AG10803 (cell line): Measurements from ENCODE around the gene HAND2.

ENCODE experiments used
- DNase-seq: peaks from one replicate; pipeline ENCODE4 v3.0.0; 2010; ENCODE audit warnings: low read depth
- H3K4me3 ChIP-seq: 2 replicates; pipeline ENCODE4 v1.5.1; 2011; ENCODE audit warnings: mild to moderate bottlenecking, low read length, control low read depth
- TF ChIP-seq, protein P1 (sequence below): conservative IDR thresholded peaks from 2 replicates; pipeline ENCODE4 v1.5.1; 2011; ENCODE audit warnings: mild to moderate bottlenecking, low read length, control low read depth, inconsistent platforms

HAND2 gene

DNA sequence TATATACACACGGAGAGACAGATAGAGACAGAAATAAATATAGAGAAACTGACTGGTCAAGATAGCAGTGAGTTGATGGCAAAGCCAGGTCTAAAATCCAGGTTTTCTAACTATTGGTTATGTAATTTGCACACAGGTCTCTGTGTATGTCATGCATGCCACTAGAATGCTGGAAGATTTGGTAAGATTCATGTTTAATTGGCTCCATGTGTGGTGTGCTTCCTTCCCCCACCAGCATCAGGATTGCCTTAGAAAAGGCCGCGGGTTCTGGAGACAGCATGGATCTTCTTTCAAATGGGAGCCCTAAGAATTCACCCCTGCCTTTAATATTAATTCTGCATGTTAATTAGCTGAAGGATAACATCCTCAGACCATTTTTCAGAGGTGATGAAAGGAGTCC is 31.3 kb downstream of the HAND2 start:
- no peak overlapping the region for H3K4me3 ChIP-seq
- TF ChIP-seq, protein P1, sequence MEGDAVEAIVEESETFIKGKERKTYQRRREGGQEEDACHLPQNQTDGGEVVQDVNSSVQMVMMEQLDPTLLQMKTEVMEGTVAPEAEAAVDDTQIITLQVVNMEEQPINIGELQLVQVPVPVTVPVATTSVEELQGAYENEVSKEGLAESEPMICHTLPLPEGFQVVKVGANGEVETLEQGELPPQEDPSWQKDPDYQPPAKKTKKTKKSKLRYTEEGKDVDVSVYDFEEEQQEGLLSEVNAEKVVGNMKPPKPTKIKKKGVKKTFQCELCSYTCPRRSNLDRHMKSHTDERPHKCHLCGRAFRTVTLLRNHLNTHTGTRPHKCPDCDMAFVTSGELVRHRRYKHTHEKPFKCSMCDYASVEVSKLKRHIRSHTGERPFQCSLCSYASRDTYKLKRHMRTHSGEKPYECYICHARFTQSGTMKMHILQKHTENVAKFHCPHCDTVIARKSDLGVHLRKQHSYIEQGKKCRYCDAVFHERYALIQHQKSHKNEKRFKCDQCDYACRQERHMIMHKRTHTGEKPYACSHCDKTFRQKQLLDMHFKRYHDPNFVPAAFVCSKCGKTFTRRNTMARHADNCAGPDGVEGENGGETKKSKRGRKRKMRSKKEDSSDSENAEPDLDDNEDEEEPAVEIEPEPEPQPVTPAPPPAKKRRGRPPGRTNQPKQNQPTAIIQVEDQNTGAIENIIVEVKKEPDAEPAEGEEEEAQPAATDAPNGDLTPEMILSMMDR: no peak
- DNase-seq: peak; percentile 75

DNA sequence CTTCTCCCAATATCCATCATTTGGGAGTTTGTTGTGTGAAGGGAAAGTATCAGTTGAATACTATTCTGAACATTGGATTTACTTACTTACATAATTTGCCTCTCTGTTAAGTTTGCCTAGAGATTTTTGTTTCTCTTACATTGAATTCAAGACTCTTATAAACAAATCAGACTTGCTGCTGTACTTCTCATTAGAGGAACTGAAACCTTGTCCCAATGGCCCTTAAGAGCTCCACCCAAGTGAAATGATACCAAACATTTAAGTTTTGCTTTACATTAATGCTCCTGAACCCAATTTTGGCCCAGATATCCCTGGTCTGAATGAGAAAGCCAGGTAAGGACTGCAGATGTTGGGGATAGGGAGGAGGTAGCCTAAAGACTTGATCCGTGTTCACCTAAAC is 32.0 kb downstream of the HAND2 start:
- no peak for DNase-seq
- TF ChIP-seq, protein P1: no peak
- H3K4me3 ChIP-seq: no peak overlapping the region

DNA sequence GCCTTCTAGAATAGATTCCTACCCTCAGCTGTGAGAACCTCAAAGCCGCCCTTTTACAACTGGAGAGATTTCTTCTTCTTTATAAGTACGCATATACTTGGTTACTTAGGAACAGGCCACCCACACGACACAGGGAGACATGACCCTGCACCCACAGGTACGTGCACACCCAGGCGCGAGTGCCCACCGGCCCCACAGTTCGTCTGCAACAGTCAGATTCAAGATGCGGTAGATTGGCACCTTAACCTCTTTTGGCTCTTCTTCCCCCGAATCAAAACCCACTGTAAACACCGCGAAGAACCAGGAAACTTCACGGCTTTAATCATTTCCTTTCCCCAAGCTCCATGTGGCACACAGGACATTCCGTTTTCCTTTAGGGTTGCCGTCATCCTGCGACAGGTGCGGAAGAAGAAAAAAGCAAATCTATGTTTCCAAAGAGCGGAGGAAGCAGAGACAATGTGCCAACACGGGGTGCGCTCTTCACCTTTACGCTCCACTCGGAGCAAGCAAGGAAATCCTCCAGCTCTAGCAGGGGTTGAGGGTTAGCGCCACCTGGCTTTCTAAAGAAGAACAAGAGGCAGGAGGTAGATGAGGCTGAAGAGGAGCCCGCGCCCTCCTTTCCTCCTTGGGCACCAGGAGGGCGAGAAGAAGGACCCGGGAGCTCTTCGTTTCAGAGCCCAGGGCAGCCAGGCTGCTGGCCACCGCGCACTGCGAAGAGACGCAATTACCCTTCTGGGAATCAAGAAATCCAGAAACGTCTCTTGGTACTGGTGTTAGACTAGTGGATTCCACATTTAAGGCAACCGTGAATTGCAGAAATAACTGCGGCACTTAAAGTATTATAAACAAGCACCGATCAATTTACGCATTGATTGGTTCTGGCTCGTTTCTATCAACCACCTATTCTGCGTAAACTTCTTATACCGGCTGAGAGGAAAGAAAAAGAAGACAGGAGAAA is 35.7 kb downstream of the HAND2 start:
- H3K4me3 ChIP-seq: peak overlapping the region; percentile 53
- TF ChIP-seq, protein P1: peak; percentile 89
- DNase-seq: peak; percentile 66

DNA sequence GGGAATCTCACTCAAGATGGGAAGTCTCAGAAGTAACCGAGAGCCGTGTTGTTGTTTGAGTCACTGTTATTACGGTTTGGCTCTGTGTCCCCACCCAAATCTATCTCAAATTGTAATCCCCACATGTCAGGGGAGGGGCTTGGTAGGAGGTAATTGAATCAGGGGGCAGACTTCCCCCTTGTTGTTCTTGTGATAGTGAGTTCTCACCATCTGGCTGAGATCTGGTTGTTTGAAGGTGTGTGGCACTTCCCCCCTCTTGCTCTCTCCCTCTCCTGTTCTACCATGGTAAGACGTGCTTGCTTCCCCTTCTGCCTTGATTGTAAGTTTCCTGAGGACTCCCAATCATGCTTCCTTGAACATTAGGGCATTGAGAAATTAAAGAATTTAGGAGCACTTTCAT is 37.0 kb downstream of the HAND2 start:
- DNase-seq: no peak
- H3K4me3 ChIP-seq: no peak overlapping the region
- TF ChIP-seq, protein P1: no peak

DNA sequence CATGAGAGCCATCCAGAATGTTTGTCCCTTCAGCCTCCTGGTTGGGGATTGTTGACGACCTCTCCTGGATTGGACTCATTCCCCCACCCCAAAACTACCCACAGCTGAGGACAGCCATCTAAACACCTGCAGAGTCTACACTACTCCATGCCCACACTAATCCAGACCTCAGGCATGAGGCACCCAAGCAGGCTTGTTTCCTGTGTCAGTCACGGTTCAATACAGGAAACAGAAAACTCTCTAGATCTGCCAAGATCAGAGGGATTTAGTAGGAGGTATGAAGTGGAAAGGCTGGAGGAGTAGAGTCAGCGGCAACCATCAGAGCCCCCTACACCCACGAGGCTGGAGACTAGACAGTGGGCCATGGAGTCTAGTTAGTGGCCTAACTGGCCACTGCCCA is 37.7 kb downstream of the HAND2 start:
- no peak overlapping the region for H3K4me3 ChIP-seq
- TF ChIP-seq, protein P1: no peak
- no peak for DNase-seq

DNA sequence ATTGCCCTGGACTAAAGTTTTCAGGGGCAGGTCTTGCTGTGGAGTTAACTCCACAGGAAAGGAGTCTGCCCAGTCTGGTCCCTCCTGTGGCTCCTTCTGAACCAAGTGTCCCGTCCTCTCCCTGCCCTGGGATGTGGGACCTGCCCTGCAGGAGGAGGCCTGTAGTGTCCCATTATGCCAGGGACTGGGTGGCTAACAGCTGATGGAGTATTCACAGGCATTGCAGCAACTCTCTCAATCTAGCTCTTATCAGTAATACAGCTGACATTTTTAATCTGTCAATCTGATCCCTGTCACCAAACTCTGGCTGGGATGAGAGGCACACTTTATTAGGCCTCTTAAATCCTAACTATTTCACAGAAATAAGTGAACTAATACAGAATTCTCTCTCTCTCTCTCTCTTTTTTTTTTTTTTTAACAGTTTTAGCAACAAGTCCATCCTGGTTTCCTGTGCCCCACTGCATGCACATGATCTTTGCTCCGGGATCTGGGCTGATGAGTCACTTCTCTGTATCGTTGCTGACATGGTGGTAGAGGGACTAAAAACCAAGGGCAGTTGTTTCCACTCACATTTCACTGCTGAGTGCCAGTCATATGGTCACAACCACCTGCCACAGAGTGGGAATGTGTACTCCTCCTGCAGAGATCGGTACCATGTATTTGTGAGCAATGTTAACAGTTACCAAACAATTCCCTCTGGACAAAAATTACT is 39.1 kb downstream of the HAND2 start:
- H3K4me3 ChIP-seq: no peak overlapping the region
- peak; percentile 72 for DNase-seq
- TF ChIP-seq, protein P1: no peak
